Coronary artery (tissue), 2 donors: ENCODE data around the gene PPP1R1B.

ENCODE experiments used
- DNase-seq: peaks from one replicate; pipeline ENCODE4 v3.0.0-alpha.2; 2017; ENCODE audit warnings: low spot score
- H3K27ac ChIP-seq, 2 donors: fragments of 200-600 bp; sonication (generic); one replicate each; pipeline ENCODE4 v1.5.1; 2016 to 2019
- H3K4me3 ChIP-seq: fragments of 200-600 bp; sonication (generic); 2 replicates; pipeline ENCODE4 v1.5.1; 2016; ENCODE audit warnings: mild to moderate bottlenecking, moderate library complexity
- CTCF ChIP-seq: fragments of 200-600 bp; sonication (generic); IDR thresholded peaks from one replicate; pipeline ENCODE4 v1.5.1; 2019; ENCODE audit warnings: antibody characterized with exemption

Gene PPP1R1B

GRCh38 chr17:39684369-39685192, 57.8 kb downstream of the PPP1R1B start:
- Histone ChIP-seq H3K4me3 (no peak overlapping the region), H3K27ac (no peak overlapping the region)
- no peak for DNase-seq
- TF ChIP-seq CTCF, result no peak
